Stimulated activated CD8-positive, alpha-beta memory T cell treated with anti-CD3 and anti-CD28 coated beads, Interleukin-2, amount 100 ng/mL, for 48 hours (primary cell): ENCODE data around the gene GNB1L.

Experiments
- DNase-seq, 2 donors: peaks; one replicate each; pipeline ENCODE4 v3.0.0-alpha.2; 2020; ENCODE audit warnings: low read depth in 2 of 2

The GNB1L gene

GRCh38 chr22:19775496-19776325 lies 79.0 kb downstream of the GNB1L start:
- no peak for DNase-seq

- no peak for DNase-seq
These were observed 80.0 kb downstream of the GNB1L start for GRCh38 chr22:19774628-19775027.

- no peak for DNase-seq
These were observed 81.1 kb downstream of the GNB1L start for GRCh38 chr22:19773470-19774040.

- DNase-seq, result no peak
These were observed 81.8 kb downstream of the GNB1L start for GRCh38 chr22:19772673-19773469.

GRCh38 chr22:19772422-19772672 lies 82.3 kb downstream of the GNB1L start:
- DNase-seq, result no peak

- no peak for DNase-seq
These were observed 84.1 kb downstream of the GNB1L start for GRCh38 chr22:19770349-19771220.

- no peak for DNase-seq
These were observed 85.3 kb downstream of the GNB1L start for GRCh38 chr22:19769393-19769715.

- no peak for DNase-seq
These were observed 87.0 kb downstream of the GNB1L start for GRCh38 chr22:19767427-19768341.

- peak; percentile 36 to 40 for DNase-seq
These were observed 87.9 kb downstream of the GNB1L start for GRCh38 chr22:19766511-19767426.

- no peak for DNase-seq
These were observed 88.5 kb downstream of the GNB1L start for GRCh38 chr22:19766240-19766510.

- DNase-seq, result no peak
These were observed 89.0 kb downstream of the GNB1L start for GRCh38 chr22:19765477-19766239.

GRCh38 chr22:19764636-19765476 lies 89.8 kb downstream of the GNB1L start:
- no peak for DNase-seq

GRCh38 chr22:19764299-19764593 lies 90.4 kb downstream of the GNB1L start:
- DNase-seq, result no peak

GRCh38 chr22:19763458-19764298 lies 91.0 kb downstream of the GNB1L start:
- no peak for DNase-seq

- no peak for DNase-seq
These were observed 91.9 kb downstream of the GNB1L start for GRCh38 chr22:19762568-19763457.

GRCh38 chr22:19761725-19762567 lies 92.7 kb downstream of the GNB1L start:
- DNase-seq, result no peak
